Activated CD8-positive, alpha-beta memory T cell treated with anti-CD3 and anti-CD28 coated beads, Interleukin-2, amount 10 ng/mL, durations not matched to agents 7 days and 5 days (primary cell): Measurements from ENCODE around the gene LDLRAD4. TPM values are rescaled to one million over a fixed set of nuclear protein-coding genes. Genes with fewer than 3 reads are reported as not detected.
"Not testable (repeated sequence)": the region's sequence is repeated elsewhere in the genome, so short reads cannot be mapped to it uniquely, and the experiment has no call there.

ENCODE experiments used
- ATAC-seq: fragments of 150-1000 bp; cut with Tn5 transposase; one replicate; pipeline ENCODE4 v1.10.0; 2021; ENCODE audit warnings: moderate library complexity
- CTCF ChIA-PET: fragments of 350-600 bp; sonication (Branson Sonifier 250); formaldehyde crosslinking; loops from one replicate; lab custom pipeline; 2021; ENCODE audit warnings: antibody characterized with exemption; lab: Charles Lee
- DNase-seq: peaks from one replicate; pipeline ENCODE4 v3.0.0-alpha.2; 2020
- H3K27ac Mint-ChIP-seq: one replicate; pipeline ENCODE4 v1.8.0; 2021; ENCODE audit warnings: mild to moderate bottlenecking, mixed read lengths
- H3K27me3 Mint-ChIP-seq: one replicate; pipeline ENCODE4 v1.8.0; 2021; ENCODE audit warnings: mixed read lengths
- H3K36me3 Mint-ChIP-seq: one replicate; pipeline ENCODE4 v1.8.0; 2021; ENCODE audit warnings: mild to moderate bottlenecking, mixed read lengths
- H3K4me1 Mint-ChIP-seq: one replicate; pipeline ENCODE4 v1.8.0; 2021; ENCODE audit warnings: mixed read lengths
- H3K4me3 Mint-ChIP-seq: one replicate; pipeline ENCODE4 v1.8.0; 2021; ENCODE audit warnings: mild to moderate bottlenecking, moderate library complexity, mixed read lengths
- H3K9me3 Mint-ChIP-seq: one replicate; pipeline ENCODE4 v1.8.0; 2022; ENCODE audit warnings: low read depth, mixed read lengths
- total RNA-seq, 2 experiments: library from RNA; stranded (reverse); gene quantifications; one replicate each; pipeline ENCODE4 v1.2.3, GENCODE V29; 2021

Gene LDLRAD4
- total RNA-seq, 2 experiments from 2014 or later, result 33.9 to 44.5 TPM

DNA sequence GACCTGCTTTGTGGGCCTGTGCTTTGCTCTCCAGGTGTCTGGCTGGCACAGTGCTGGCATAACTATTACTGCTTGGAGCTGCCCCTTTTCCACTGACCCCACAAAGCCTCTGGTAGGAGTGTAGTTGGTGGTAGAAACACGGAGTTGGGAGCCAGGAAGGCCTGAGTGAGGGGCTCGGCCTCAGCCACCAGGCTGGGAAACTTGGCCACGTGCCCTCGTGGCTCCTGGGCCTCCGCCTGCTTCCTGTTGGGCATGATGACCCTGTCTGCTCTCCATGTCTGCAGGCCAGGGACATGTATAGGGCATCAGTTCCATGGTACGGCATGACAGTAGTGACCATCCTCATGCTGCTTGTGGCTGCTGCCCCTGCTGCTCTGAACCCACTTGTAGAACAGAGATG lies 266.6 kb downstream of the LDLRAD4 start:
- Mint-ChIP-seq H3K36me3 (peaks cover under 1% of the 10 kb centered on the region), H3K27me3 (no peaks in the 10 kb centered on the region), H3K9me3 (no peaks in the 10 kb centered on the region), H3K4me1 (peaks cover 5% of the 10 kb centered on the region), H3K27ac (no peak overlapping the region), H3K4me3 (no peak overlapping the region)
- no peak for DNase-seq
- CTCF ChIA-PET, result no interaction called here
- no peak for ATAC-seq

GRCh38 chr18:13485604-13486003 lies 267.0 kb downstream of the LDLRAD4 start:
- DNase-seq (no peak), ATAC-seq (no peak)
- H3K27me3 Mint-ChIP-seq, result no peaks in the 10 kb centered on the region
- no peaks in the 10 kb centered on the region for H3K36me3 Mint-ChIP-seq
- CTCF ChIA-PET, result no interaction called here
- H3K27ac Mint-ChIP-seq, result no peak overlapping the region
- H3K4me1 Mint-ChIP-seq, result peaks cover 5% of the 10 kb centered on the region
- H3K9me3 Mint-ChIP-seq, result no peaks in the 10 kb centered on the region
- no peak overlapping the region for H3K4me3 Mint-ChIP-seq

GRCh38 chr18:13486284-13486683 lies 267.7 kb downstream of the LDLRAD4 start:
- ATAC-seq, result no peak
- no peak overlapping the region for H3K27ac Mint-ChIP-seq
- no peak for DNase-seq
- H3K4me1 Mint-ChIP-seq, result peaks cover 5% of the 10 kb centered on the region
- H3K4me3 Mint-ChIP-seq, result no peak overlapping the region
- H3K27me3 Mint-ChIP-seq, result no peaks in the 10 kb centered on the region
- CTCF ChIA-PET, result no interaction called here
- H3K36me3 Mint-ChIP-seq, result no peaks in the 10 kb centered on the region
- no peaks in the 10 kb centered on the region for H3K9me3 Mint-ChIP-seq

GRCh38 chr18:13486686-13487085 lies 268.1 kb downstream of the LDLRAD4 start:
- no peak overlapping the region for H3K27ac Mint-ChIP-seq
- H3K36me3 Mint-ChIP-seq, result no peaks in the 10 kb centered on the region
- no peaks in the 10 kb centered on the region for H3K9me3 Mint-ChIP-seq
- H3K4me3 Mint-ChIP-seq, result no peak overlapping the region
- CTCF ChIA-PET, result no interaction called here
- DNase-seq (no peak), ATAC-seq (no peak)
- H3K4me1 Mint-ChIP-seq, result peaks cover 5% of the 10 kb centered on the region
- H3K27me3 Mint-ChIP-seq, result no peaks in the 10 kb centered on the region

GRCh38 chr18:13487237-13487636 lies 268.7 kb downstream of the LDLRAD4 start:
- Mint-ChIP-seq H3K9me3 (no peaks in the 10 kb centered on the region), H3K36me3 (no peaks in the 10 kb centered on the region), H3K4me3 (no peak overlapping the region), H3K27me3 (no peaks in the 10 kb centered on the region), H3K4me1 (peaks cover 5% of the 10 kb centered on the region), H3K27ac (peak overlapping the region; percentile 34)
- CTCF ChIA-PET, result no interaction called here
- no peak for DNase-seq
- ATAC-seq, result no peak

DNA sequence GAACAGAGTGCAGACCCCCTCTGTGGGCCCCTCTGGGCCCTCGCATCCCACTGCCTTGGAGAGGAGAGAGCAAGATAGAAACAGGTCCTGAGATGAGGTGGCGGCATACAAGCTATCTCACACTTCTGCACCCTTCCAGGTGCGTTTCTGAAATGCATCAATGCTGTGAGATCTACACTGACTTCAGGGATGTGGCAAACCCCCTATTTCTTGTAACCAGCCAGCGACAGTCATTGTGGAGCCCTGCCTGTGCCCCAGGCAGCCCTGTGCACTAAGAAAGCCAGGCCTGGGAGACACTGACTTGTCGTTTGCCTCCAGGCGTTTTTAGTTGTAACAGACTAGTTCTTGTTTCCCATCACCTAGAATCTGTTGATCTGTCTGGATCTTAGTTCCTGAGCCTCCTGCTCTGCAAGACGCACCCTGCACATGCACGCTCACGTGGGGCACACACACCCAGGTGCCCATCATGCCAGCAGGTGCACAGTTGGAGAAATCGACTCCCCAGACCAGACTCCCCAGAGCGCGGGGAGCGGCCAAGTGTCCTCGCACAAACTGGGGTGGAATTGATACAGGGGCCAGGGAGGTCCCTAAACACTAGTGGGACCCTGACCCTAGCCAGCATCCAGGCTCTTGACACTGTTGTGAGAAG lies 269.8 kb downstream of the LDLRAD4 start:
- DNase-seq (no peak), ATAC-seq (no peak)
- Mint-ChIP-seq H3K4me3 (no peak overlapping the region), H3K4me1 (peaks cover 5% of the 10 kb centered on the region), H3K27me3 (no peaks in the 10 kb centered on the region), H3K9me3 (no peaks in the 10 kb centered on the region), H3K27ac (no peak overlapping the region), H3K36me3 (no peaks in the 10 kb centered on the region)
- CTCF ChIA-PET, result no interaction called here

DNA sequence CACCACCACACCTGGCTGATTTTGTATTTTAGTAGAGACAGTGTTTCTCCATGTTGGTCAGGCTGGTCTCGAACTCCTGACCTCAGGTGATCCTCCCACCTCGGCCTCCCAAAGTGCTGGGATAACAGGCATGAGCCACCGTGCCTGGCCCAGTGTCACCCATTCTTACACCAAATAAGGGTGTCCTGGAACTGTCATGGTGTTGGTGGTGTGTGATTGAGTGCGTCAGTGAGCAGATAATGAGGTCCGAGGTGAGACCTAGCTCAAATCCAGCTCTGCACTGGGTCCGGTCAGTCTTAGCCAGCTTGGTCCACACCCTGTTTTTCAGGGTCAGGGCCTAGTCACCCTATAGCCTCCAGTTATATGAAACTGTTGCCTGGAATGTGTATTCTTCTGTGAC lies 270.7 kb downstream of the LDLRAD4 start:
- ATAC-seq, H3K4me1 Mint-ChIP-seq, H3K36me3 Mint-ChIP-seq, H3K27me3 Mint-ChIP-seq, H3K27ac Mint-ChIP-seq, CTCF ChIA-PET, H3K4me3 Mint-ChIP-seq, H3K9me3 Mint-ChIP-seq, DNase-seq: not testable (repeated sequence)

- peaks cover 5% of the 10 kb centered on the region for H3K4me1 Mint-ChIP-seq
- H3K27me3 Mint-ChIP-seq, result no peaks in the 10 kb centered on the region
- no peak overlapping the region for H3K27ac Mint-ChIP-seq
- peaks cover 1% of the 10 kb centered on the region for H3K36me3 Mint-ChIP-seq
- no peak for DNase-seq
- CTCF ChIA-PET, result interaction anchor here (1.4 kb wide), 1 partner anchor 275 kb away, joined by 4 read pairs; no protein-coding TSS in a partner anchor
- no peak overlapping the region for H3K4me3 Mint-ChIP-seq
- no peak for ATAC-seq
- H3K9me3 Mint-ChIP-seq, result no peaks in the 10 kb centered on the region
Measured at GRCh38 chr18:13491138-13491537, 272.6 kb downstream of the LDLRAD4 start.

- Mint-ChIP-seq H3K4me1 (peaks cover 3% of the 10 kb centered on the region), H3K27me3 (no peaks in the 10 kb centered on the region), H3K36me3 (peaks cover 3% of the 10 kb centered on the region)
Measured at GRCh38 chr18:13492314-13492713, 273.8 kb downstream of the LDLRAD4 start.

GRCh38 chr18:13493079-13493478 lies 274.5 kb downstream of the LDLRAD4 start:
- DNase-seq, result no peak
- H3K4me3 Mint-ChIP-seq, result no peak overlapping the region

More at GRCh38 chr18:13492314-13492713, 273.8 kb downstream of the LDLRAD4 start:
- Mint-ChIP-seq H3K9me3 (no peaks in the 10 kb centered on the region), H3K4me3 (no peak overlapping the region), H3K27ac (no peak overlapping the region)
- DNase-seq (no peak), ATAC-seq (no peak)
- CTCF ChIA-PET, result interaction anchor here (1.4 kb wide), 1 partner anchor 276 kb away, joined by 4 read pairs; no protein-coding TSS in a partner anchor

DNA sequence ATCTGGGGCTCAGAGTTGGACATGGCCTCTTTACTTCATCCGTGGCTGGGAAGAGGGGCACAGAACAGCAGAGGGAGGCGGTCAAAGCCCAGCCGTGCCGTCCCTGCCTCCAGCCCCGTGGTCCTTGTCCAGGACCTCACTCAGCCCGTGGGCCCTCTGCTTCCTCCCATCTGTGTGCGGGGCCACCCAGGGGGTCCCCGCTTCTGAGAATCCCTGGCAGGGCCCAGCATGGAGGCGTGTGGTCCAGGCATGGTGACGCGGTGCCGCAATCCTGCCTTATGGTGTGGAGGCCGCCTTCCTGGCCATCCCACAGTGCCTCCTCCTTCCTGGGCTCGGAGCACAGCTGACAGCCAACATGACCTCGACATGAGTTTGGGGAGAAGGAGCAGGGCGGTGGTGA lies 275.2 kb downstream of the LDLRAD4 start:
- H3K9me3 Mint-ChIP-seq, result peaks cover 1% of the 10 kb centered on the region
- CTCF ChIA-PET, result no interaction called here
- no peak overlapping the region for H3K4me3 Mint-ChIP-seq

More at GRCh38 chr18:13493079-13493478, 274.5 kb downstream of the LDLRAD4 start:
- H3K27ac Mint-ChIP-seq, result no peak overlapping the region
- CTCF ChIA-PET, result no interaction called here
- no peaks in the 10 kb centered on the region for H3K27me3 Mint-ChIP-seq
- H3K9me3 Mint-ChIP-seq, result no peaks in the 10 kb centered on the region
- ATAC-seq, result no peak
- H3K36me3 Mint-ChIP-seq, result peaks cover 9% of the 10 kb centered on the region
- H3K4me1 Mint-ChIP-seq, result no peaks in the 10 kb centered on the region

GRCh38 chr18:13494871-13495445 lies 276.4 kb downstream of the LDLRAD4 start:
- peaks cover 12% of the 10 kb centered on the region for H3K9me3 Mint-ChIP-seq
- H3K4me1 Mint-ChIP-seq, result peaks cover 3% of the 10 kb centered on the region
- CTCF ChIA-PET, result no interaction called here
- peaks cover 26% of the 10 kb centered on the region for H3K36me3 Mint-ChIP-seq
- no peak overlapping the region for H3K4me3 Mint-ChIP-seq
- DNase-seq (no peak), ATAC-seq (no peak)
- H3K27me3 Mint-ChIP-seq, result no peaks in the 10 kb centered on the region
- H3K27ac Mint-ChIP-seq, result no peak overlapping the region

More for the DNA sequence above, 275.2 kb downstream of the LDLRAD4 start:
- Mint-ChIP-seq H3K27me3 (no peaks in the 10 kb centered on the region), H3K36me3 (peaks cover 14% of the 10 kb centered on the region), H3K4me1 (no peaks in the 10 kb centered on the region), H3K27ac (no peak overlapping the region)
- ATAC-seq, result no peak
- no peak for DNase-seq

GRCh38 chr18:13495961-13496360 lies 277.4 kb downstream of the LDLRAD4 start:
- ATAC-seq, result no peak

GRCh38 chr18:13496691-13497281 lies 278.2 kb downstream of the LDLRAD4 start:
- CTCF ChIA-PET, result no interaction called here
- ATAC-seq, result no peak

More at GRCh38 chr18:13495961-13496360, 277.4 kb downstream of the LDLRAD4 start:
- Mint-ChIP-seq H3K4me1 (peaks cover 8% of the 10 kb centered on the region), H3K27ac (no peak overlapping the region), H3K4me3 (no peak overlapping the region), H3K36me3 (peaks cover 26% of the 10 kb centered on the region), H3K27me3 (no peaks in the 10 kb centered on the region), H3K9me3 (peaks cover 12% of the 10 kb centered on the region)
- CTCF ChIA-PET, result no interaction called here
- DNase-seq, result no peak

More at GRCh38 chr18:13496691-13497281, 278.2 kb downstream of the LDLRAD4 start:
- no peak overlapping the region for H3K27ac Mint-ChIP-seq
- H3K4me3 Mint-ChIP-seq, result no peak overlapping the region
- peaks cover 26% of the 10 kb centered on the region for H3K36me3 Mint-ChIP-seq
- H3K9me3 Mint-ChIP-seq, result peaks cover 12% of the 10 kb centered on the region
- peaks cover 14% of the 10 kb centered on the region for H3K4me1 Mint-ChIP-seq
- H3K27me3 Mint-ChIP-seq, result peaks cover 3% of the 10 kb centered on the region
- DNase-seq, result no peak
